ENCODE results near the gene ANXA11.
"Not testable (repeated sequence)": the region's sequence is repeated elsewhere in the genome, so short reads cannot be mapped to it uniquely, and the experiment has no call there.

The ANXA11 gene

DNA sequence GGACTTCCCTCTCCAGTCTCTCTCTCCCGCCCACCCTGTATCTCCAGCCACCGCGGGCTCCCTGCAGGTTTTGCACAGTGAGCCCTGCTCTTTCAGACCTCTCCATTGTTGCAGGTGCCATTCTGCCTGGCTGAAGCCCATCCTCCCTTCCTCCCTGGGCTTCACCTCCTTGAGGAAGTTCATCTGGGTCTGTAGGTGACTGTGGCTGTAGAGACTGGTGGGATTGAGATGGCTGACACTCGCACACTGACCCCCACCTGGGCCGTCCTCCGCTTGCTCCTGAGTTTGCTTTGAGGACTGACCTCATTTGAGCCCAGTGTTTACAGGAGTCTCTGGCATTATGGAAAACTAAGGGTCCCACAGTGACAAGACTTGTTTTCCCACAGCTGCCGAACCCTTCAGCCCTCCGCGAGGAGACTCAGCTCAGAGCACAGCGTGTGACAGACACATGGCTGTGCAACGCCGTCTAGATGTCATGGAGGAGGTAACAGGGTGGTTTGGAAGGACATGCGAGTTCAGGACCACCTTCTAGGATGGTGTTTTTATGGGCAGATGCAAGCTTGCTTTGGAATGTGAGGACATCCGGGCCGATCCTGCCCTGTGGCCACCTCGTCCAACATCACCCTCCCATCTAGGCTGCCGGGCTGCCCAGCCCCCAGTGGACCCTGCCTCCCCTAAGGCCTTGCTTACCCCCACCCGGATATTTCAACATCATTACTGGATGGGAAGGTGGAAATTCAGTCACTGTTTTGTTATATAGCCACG, 63.5 kb downstream of the ANXA11 start:
- no peak for DNase-seq (ENCODE audit: low read depth)
- TF ChIP-seq, protein P1, sequence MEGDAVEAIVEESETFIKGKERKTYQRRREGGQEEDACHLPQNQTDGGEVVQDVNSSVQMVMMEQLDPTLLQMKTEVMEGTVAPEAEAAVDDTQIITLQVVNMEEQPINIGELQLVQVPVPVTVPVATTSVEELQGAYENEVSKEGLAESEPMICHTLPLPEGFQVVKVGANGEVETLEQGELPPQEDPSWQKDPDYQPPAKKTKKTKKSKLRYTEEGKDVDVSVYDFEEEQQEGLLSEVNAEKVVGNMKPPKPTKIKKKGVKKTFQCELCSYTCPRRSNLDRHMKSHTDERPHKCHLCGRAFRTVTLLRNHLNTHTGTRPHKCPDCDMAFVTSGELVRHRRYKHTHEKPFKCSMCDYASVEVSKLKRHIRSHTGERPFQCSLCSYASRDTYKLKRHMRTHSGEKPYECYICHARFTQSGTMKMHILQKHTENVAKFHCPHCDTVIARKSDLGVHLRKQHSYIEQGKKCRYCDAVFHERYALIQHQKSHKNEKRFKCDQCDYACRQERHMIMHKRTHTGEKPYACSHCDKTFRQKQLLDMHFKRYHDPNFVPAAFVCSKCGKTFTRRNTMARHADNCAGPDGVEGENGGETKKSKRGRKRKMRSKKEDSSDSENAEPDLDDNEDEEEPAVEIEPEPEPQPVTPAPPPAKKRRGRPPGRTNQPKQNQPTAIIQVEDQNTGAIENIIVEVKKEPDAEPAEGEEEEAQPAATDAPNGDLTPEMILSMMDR (IDR thresholded peaks at IDR 0.05; ENCODE audit: insufficient read depth, low read depth, low read length, missing control alignments), result no peak
- H3K4me3 ChIP-seq (ENCODE audit: low read depth, low read length), result no peak overlapping the region

DNA sequence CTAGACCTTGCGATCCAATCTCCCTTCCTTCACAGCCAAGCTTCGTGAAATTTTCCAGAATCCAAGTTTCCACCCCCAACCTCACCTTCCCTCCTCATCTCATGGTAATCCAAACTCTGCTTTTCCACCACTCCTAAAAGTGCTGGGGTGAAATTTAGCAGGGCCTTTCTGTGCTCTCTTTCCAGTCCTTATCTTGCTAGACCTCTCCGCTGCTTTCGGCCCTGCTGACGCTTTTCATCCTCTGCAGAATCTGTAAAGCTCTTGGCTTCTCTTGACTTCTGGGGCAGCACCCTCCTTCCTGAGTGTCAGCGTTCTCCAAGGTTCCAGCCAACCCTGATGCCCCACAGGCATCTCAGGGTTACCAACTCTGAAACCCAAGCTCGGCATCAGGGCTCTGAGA, 65.1 kb downstream of the ANXA11 start:
- no peak for DNase-seq (ENCODE audit: low read depth)
- TF ChIP-seq, protein P1 (IDR thresholded peaks at IDR 0.05; ENCODE audit: insufficient read depth, low read depth, low read length, missing control alignments), result no peak
- H3K4me3 ChIP-seq (ENCODE audit: low read depth, low read length), result no peak overlapping the region

DNA sequence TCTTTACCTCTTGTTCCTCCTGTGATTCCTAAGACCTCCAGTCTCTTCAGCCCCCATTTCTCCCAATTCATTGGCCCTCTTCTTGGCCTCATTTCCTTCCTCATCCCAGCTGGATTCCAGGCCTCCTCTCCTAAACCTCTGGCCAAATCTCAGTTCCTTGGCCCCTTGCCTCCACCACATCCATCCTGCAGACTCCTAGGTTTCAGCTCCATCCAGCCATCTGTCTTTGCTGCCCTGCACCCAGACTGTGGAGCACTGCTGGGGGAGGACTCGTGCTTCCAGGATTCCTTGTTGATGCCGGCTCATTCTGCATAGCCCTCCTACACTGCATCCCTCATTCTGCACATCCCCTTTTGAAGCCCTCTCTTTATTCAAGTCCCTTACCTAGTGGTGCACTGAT, 66.1 kb downstream of the ANXA11 start:
- TF ChIP-seq, protein P1 (IDR thresholded peaks at IDR 0.05; ENCODE audit: insufficient read depth, low read depth, low read length, missing control alignments), result no peak
- H3K4me3 ChIP-seq (ENCODE audit: low read depth, low read length), result no peak overlapping the region
- no peak for DNase-seq (ENCODE audit: low read depth)

DNA sequence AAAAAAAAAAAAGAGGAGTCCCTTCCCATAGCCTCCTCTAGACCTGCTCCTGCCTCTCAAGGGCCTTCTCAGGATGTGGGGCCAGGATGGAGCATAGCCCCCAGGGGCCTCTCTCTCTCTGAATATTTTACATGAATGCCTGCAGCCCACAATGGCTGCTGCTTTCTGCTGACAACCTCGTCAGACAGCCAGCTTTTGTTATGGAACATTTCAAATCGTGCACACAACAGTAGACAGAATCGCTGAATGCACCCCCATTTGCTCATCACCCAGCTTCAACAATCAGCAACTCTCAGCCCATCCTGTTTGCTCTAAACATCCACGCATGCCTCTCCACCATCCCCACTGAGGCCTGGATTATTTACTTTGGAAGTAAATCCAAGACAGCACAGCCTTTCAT, 67.4 kb downstream of the ANXA11 start:
- TF ChIP-seq, protein P1 (IDR thresholded peaks at IDR 0.05; ENCODE audit: insufficient read depth, low read depth, low read length, missing control alignments), result no peak
- no peak for DNase-seq (ENCODE audit: low read depth)
- H3K4me3 ChIP-seq (ENCODE audit: low read depth, low read length), result no peak overlapping the region

DNA sequence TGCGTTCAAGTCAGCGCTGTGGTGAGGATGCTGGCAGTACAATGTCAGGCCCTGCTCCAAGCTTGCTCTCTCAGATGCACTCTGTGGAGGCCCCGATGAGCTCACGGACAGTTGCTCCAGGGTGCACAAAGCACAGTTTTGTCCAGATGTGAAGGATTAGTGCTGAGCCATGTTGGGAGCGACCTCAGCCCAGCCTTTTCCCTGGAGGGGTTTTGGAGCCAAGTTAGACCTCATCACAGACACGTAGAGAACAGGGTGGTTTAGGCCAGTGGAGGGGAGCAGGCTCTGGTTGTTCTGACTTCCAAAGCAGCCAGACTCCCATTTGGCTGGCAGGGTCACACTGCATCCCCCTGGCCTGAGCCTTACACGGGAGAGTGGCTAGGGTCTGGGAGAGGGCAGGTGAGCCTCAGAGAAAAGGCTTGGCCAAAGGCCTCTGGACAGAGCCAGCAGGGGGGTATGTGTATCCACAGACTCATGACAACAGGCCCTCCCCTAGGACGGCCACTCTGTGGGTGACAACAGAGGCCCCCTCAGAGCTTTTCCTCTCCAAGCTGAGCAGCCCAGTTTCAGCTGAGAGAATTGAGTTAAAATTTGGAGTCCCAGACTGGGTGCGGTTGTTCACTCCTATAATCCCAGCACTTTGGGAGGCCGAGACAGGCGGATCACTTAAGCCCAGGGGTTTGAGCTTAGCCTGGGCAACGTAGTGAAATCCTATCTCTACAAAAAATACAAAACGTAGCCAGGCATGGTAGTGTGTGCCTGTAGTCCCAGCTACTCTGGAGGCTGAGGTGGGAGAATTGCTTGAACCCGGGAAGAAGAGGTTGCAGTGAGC, 68.1 kb downstream of the ANXA11 start:
- no peak overlapping the region for H3K4me3 ChIP-seq (ENCODE audit: low read depth, low read length)
- no peak for DNase-seq (ENCODE audit: low read depth)
- TF ChIP-seq, protein P1 (IDR thresholded peaks at IDR 0.05; ENCODE audit: insufficient read depth, low read depth, low read length, missing control alignments), result no peak

DNA sequence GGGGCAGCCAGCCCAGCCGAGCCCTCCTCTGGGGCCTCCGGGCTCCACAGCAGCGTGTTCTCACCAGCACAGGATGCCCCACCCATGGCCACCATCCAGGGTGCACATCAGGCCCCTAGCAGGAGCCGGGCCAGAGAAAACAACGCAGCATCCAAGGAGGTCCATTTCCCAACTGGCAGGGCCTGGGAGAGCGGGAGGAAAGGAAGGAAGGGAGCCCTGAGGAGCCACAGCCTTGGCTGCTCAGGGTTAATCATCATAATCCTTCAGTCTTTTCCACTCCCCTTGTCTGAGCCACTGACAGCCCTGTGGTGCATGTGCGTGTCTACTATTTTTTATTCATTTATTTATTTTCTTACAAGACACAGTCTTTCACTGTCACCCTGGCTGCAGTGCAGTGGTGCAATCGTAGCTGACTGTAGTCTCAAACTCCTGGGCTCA, 69.2 kb downstream of the ANXA11 start:
- DNase-seq (ENCODE audit: low read depth), result no peak
- H3K4me3 ChIP-seq (ENCODE audit: low read depth, low read length), result no peak overlapping the region
- TF ChIP-seq, protein P1 (IDR thresholded peaks at IDR 0.05; ENCODE audit: insufficient read depth, low read depth, low read length, missing control alignments), result no peak

DNA sequence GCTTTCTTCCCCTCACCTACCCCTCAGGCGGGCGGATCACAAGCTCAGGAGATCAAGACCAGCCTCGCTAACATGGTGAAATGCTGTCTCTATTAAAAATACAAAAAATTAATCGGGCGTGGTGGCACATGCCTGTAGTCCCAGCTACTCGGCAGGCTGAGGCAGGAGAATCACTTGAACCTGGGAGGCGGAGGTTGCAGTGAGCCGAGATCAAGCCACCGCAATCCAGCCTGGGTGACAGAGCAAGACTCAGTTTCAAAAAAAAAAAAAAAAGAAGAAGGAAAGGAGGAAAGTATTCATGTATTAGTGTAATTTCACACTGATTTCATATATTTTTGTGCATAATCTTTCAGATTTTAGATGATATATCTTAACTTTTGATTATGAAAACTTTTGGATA, 71.7 kb downstream of the ANXA11 start:
- DNase-seq (ENCODE audit: low read depth); H3K4me3 ChIP-seq (ENCODE audit: low read depth, low read length): not testable (repeated sequence)
